Rectal smooth muscle tissue (tissue), 1 donor: ENCODE results near the gene KRT82.

Experiments
- H3K27ac ChIP-seq: one replicate; pipeline ENCODE4 v1.7.0; 2013; ENCODE audit warnings: low read depth, low read length, inconsistent platforms
- H3K27me3 ChIP-seq: one replicate; pipeline ENCODE4 v1.7.0; 2013; ENCODE audit warnings: low read length; ENCODE audit not compliant: control insufficient read depth, insufficient read depth
- H3K36me3 ChIP-seq: one replicate; pipeline ENCODE4 v1.7.0; 2013; ENCODE audit warnings: low read length; ENCODE audit not compliant: control insufficient read depth, insufficient read depth
- H3K4me1 ChIP-seq: one replicate; pipeline ENCODE4 v1.7.0; 2013; ENCODE audit warnings: low read length; ENCODE audit not compliant: control insufficient read depth, insufficient read depth
- H3K4me3 ChIP-seq: one replicate; pipeline ENCODE4 v1.7.0; 2013; ENCODE audit warnings: low read length
- H3K9ac ChIP-seq: one replicate; pipeline ENCODE4 v1.7.0; 2013; ENCODE audit warnings: low read length

The KRT82 gene

GRCh38 chr12:52432559-52433207 lies 26.5 kb upstream of the KRT82 start:
- Histone ChIP-seq H3K27me3 (no peaks in the 10 kb centered on the region), H3K36me3 (no peaks in the 10 kb centered on the region), H3K4me1 (peaks cover 6% of the 10 kb centered on the region), H3K9ac (no peak overlapping the region), H3K27ac (no peak overlapping the region), H3K4me3 (no peak overlapping the region)

GRCh38 chr12:52428121-52428520 lies 22.0 kb upstream of the KRT82 start:
- Histone ChIP-seq H3K27me3 (no peaks in the 10 kb centered on the region), H3K4me1 (peaks cover 18% of the 10 kb centered on the region), H3K4me3 (no peak overlapping the region), H3K36me3 (no peaks in the 10 kb centered on the region), H3K9ac (no peak overlapping the region), H3K27ac (no peak overlapping the region)

DNA sequence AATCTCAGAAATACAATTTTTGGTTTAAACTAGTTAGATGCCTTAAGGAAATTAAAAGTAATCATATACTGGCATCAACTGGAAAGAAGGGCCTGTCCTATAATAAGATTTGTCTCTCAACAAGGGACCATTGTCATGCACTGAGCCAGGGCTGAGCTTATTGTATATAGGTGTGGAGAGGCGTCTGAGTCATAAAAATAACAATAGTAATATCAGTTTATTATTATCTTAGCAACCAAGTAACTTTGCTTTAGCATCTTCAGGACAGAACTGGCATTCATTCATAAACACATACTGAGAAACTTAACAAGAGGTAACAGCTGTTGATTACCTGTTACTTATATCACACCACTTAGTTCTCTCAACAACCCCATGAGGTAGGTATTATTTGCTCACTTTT lies 20.9 kb upstream of the KRT82 start:
- Histone ChIP-seq H3K27me3 (no peaks in the 10 kb centered on the region), H3K4me3 (no peak overlapping the region), H3K4me1 (peaks cover 22% of the 10 kb centered on the region), H3K36me3 (no peaks in the 10 kb centered on the region), H3K9ac (no peak overlapping the region), H3K27ac (no peak overlapping the region)

DNA sequence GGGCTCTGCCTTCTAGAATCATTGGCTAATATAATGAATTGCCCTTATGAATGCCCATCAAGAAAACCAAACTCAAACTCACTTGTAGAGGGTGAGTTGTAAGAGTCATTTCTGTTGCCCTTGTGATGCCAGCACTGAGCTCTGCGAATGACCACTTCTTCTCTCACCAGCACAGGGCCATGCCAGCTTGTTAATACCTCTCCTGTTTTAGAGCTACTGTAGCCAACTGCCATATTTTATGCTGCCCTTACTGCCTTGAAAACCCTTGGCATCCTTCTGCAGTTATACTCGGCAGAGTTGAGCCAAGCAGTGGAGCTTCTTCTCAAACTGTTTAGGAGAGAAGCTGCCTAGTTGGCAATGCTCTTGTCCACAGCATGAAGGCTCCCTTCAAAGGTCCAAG lies 19.9 kb upstream of the KRT82 start:
- H3K9ac ChIP-seq: no peak overlapping the region
- no peaks in the 10 kb centered on the region for H3K27me3 ChIP-seq
- peaks cover 22% of the 10 kb centered on the region for H3K4me1 ChIP-seq
- H3K4me3 ChIP-seq: no peak overlapping the region
- no peaks in the 10 kb centered on the region for H3K36me3 ChIP-seq
- H3K27ac ChIP-seq: peak overlapping the region; percentile 57

DNA sequence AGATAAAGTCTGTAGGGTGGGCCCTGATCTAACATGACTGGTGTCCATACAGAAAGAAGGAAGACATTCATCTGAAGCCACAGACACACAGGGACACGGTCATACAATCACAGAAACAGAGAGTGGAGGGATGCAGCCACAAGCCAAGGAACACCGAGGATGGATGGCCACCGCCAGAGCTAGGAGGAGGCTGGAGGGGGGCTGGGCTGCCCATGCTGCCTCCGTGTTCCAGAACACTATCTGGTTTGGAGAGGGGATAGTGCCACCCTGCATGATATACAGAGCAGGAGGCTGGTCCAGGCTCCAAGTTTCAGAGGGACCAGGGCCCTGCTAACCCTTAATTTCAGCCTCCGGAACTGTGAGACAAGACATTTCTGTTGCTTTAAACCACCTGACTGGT lies 19.3 kb upstream of the KRT82 start:
- Histone ChIP-seq H3K4me1 (peaks cover 22% of the 10 kb centered on the region), H3K4me3 (no peak overlapping the region), H3K27ac (peak overlapping the region; percentile 57), H3K27me3 (no peaks in the 10 kb centered on the region), H3K36me3 (no peaks in the 10 kb centered on the region), H3K9ac (no peak overlapping the region)

DNA sequence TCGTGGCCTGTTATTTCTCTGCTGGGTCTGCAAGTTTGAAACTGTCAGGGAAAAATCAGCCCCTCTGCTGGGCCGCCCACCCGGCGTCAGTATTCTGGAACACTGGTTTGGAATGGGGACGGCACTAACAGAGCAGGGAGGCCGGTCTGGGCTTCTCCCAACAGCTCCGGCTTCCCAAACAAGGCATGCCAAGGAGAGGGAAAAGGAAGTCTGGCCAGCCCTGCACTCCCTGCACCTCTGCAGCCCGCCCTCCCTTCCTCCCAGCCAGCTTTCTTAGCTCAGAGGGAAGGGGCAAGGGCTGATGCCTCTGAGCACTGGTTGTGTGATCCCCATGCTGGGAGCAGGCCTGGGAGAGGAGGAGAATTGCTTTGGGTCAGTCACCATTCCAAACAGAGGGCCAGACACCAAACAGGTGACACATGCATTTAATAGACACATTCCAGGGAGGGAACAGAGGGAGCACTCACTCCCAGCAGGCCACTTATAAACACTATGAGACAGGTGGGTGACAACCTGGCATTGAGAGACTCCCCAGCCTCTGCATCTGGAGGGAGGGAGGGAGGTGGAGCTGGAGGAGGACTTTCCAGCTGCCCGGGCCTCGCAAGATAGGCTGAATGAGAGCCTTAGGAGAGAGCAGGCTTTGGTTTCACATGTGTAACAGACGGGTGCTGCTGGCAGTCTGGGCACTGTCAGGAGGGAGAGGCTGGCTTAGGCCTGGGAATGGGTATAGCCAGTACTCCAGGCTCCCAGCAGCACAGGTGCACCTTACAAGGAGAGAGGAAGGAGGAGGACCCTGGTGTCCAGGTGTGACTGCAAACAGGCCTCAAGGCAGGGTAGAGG lies 17.7 kb upstream of the KRT82 start:
- Histone ChIP-seq H3K9ac (no peak overlapping the region), H3K4me1 (peaks cover 22% of the 10 kb centered on the region), H3K27me3 (no peaks in the 10 kb centered on the region), H3K27ac (peak overlapping the region; percentile 86), H3K36me3 (no peaks in the 10 kb centered on the region), H3K4me3 (no peak overlapping the region)

DNA sequence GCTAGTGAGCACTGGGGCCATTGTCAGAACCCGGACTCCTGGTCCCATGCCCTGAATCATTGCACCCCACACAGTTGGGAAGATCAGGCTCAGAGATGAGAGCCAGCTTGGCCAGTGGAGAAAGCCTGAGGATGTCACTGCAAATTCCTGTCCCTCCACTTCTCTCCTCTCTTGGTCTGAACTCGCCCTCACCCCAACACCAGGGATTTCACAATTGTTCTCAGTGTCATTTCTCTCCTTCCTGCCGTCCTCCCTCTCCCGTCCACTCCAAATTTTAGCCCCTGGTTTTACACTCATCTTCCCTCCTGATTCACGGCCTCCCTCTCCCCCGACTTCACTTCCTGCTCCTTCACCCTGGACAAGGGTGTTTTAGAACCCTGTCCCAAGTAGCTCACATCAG lies 16.9 kb upstream of the KRT82 start:
- Histone ChIP-seq H3K4me3 (no peak overlapping the region), H3K27me3 (no peaks in the 10 kb centered on the region), H3K4me1 (peaks cover 22% of the 10 kb centered on the region), H3K27ac (peak overlapping the region; percentile 86), H3K9ac (no peak overlapping the region), H3K36me3 (no peaks in the 10 kb centered on the region)

DNA sequence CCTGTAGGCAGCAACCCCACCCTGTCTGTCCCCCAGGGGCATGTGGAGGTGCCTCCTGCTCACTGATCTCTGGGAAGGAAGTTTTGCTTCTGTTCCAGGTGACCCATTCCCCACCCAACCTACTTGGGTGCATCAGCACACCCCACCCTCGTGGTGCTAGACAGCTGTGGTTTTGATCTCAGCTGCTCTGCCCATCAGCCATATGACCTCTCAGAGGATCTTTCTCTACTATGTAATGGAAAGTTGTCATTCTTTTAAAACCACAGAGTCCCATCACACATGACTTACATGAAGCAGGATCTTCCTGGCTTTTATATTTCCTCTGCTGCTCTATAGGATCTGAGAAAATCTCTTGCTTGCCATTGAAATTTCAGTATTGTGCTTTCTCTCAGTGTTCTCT lies 13.5 kb upstream of the KRT82 start:
- H3K4me3 ChIP-seq: no peak overlapping the region
- H3K9ac ChIP-seq: no peak overlapping the region
- no peaks in the 10 kb centered on the region for H3K36me3 ChIP-seq

DNA sequence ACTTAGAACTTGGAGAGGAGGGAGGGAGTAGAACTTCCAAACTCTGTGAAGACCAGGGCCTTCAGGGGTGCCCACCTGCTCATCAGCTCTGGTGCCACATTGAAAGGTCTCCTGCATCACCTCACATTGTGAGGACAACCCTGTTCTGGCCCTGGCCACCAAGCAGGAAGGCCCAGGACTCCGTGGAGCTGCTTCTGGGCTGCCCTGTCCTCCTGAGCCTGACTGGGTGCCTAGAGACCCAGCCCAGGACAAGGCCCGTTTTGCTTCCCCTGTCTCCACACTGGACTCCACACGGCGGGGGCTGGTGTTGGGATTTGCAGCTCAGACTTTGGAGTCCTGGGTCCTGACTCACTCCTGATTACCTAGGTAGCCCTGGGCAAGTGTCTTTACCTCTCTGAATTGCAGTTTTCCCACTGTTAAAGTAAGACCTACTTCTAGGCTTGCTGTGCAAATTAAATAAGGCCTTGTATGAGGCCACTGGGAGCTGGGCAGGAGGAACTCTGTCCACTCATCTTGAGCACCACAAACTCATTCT lies 12.5 kb upstream of the KRT82 start:
- no peaks in the 10 kb centered on the region for H3K36me3 ChIP-seq
- no peak overlapping the region for H3K4me3 ChIP-seq
- no peak overlapping the region for H3K9ac ChIP-seq
- no peaks in the 10 kb centered on the region for H3K27me3 ChIP-seq
- peaks cover 24% of the 10 kb centered on the region for H3K4me1 ChIP-seq
- H3K27ac ChIP-seq: no peak overlapping the region

More for the DNA sequence above, 13.5 kb upstream of the KRT82 start:
- Histone ChIP-seq H3K4me1 (peaks cover 34% of the 10 kb centered on the region), H3K27me3 (no peaks in the 10 kb centered on the region), H3K27ac (no peak overlapping the region)

- Histone ChIP-seq H3K36me3 (no peaks in the 10 kb centered on the region), H3K27me3 (no peaks in the 10 kb centered on the region), H3K4me3 (no peak overlapping the region), H3K9ac (no peak overlapping the region), H3K27ac (no peak overlapping the region), H3K4me1 (peaks cover 18% of the 10 kb centered on the region)
These were observed 11.6 kb upstream of the KRT82 start for GRCh38 chr12:52417740-52418139.

DNA sequence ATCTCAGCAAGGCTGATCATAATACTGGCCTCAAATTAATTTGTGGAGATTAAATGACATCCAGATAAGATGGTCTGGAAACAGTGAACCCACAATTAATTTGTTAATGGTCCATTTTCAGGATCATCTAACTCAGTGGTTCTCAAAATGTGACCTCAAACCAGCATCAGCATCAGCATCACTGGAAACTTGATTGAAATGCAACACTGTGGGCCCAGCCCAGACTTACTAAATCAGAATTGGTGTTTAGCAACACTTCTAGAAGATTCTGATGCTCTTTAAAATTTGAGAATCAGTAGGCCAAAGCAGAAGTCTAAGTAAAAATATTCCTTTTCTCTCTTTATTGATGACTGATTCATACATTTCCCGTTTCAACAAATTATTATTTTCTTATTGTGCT lies 10.7 kb upstream of the KRT82 start:
- Histone ChIP-seq H3K27ac (no peak overlapping the region), H3K9ac (no peak overlapping the region)

GRCh38 chr12:52415870-52416750 lies 10.0 kb upstream of the KRT82 start:
- Histone ChIP-seq H3K36me3 (no peaks in the 10 kb centered on the region), H3K9ac (no peak overlapping the region), H3K27ac (peak overlapping the region; percentile 40), H3K4me1 (peaks cover 18% of the 10 kb centered on the region), H3K27me3 (peaks cover 2% of the 10 kb centered on the region), H3K4me3 (no peak overlapping the region)

More for the DNA sequence above, 10.7 kb upstream of the KRT82 start:
- peaks cover 2% of the 10 kb centered on the region for H3K27me3 ChIP-seq
- H3K36me3 ChIP-seq: no peaks in the 10 kb centered on the region
- no peak overlapping the region for H3K4me3 ChIP-seq
- peaks cover 18% of the 10 kb centered on the region for H3K4me1 ChIP-seq
